Body of pancreas (tissue), 4 donors: ENCODE data around the gene CIRBP.

Experiments used
- POLR2A ChIP-seq, 3 donors: fragments of 450-650 bp; IDR thresholded peaks; one replicate each; pipeline ENCODE4 v1.6.1; 2016; ENCODE audit warnings: antibody characterized with exemption in 3 of 3, mild to moderate bottlenecking in 2 of 3
- TF ChIP-seq, protein P1 (sequence below), 7 experiments: fragments of 450-650 bp in 4 of 7; fragments of 200-600 bp in 3 of 7; sonication (generic) in 3 of 7; IDR thresholded peaks; one replicate each; pipeline ENCODE4 v1.5.1; 2016 to 2019; ENCODE audit warnings: antibody characterized with exemption in 7 of 7

- TF ChIP-seq, protein P1, sequence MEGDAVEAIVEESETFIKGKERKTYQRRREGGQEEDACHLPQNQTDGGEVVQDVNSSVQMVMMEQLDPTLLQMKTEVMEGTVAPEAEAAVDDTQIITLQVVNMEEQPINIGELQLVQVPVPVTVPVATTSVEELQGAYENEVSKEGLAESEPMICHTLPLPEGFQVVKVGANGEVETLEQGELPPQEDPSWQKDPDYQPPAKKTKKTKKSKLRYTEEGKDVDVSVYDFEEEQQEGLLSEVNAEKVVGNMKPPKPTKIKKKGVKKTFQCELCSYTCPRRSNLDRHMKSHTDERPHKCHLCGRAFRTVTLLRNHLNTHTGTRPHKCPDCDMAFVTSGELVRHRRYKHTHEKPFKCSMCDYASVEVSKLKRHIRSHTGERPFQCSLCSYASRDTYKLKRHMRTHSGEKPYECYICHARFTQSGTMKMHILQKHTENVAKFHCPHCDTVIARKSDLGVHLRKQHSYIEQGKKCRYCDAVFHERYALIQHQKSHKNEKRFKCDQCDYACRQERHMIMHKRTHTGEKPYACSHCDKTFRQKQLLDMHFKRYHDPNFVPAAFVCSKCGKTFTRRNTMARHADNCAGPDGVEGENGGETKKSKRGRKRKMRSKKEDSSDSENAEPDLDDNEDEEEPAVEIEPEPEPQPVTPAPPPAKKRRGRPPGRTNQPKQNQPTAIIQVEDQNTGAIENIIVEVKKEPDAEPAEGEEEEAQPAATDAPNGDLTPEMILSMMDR (IDR thresholded peaks at IDR 0.05): peak; percentile 55 to 89 (median 78)
- TF ChIP-seq POLR2A (IDR thresholded peaks at IDR 0.05): no peak
Observed at GRCh38 chr19:1220976-1221903, 47.9 kb upstream of the CIRBP start.
